HG03439 (cell line): ENCODE measurements around the gene KRT86.

Experiments
- ATAC-seq: cut with Tn5 transposase; IDR thresholded peaks from one replicate; pipeline ENCODE4 v1.9.1; 2021; ENCODE audit warnings: mild to moderate bottlenecking, moderate library complexity; ENCODE audit not compliant: unreplicated experiment

KRT86 gene

DNA sequence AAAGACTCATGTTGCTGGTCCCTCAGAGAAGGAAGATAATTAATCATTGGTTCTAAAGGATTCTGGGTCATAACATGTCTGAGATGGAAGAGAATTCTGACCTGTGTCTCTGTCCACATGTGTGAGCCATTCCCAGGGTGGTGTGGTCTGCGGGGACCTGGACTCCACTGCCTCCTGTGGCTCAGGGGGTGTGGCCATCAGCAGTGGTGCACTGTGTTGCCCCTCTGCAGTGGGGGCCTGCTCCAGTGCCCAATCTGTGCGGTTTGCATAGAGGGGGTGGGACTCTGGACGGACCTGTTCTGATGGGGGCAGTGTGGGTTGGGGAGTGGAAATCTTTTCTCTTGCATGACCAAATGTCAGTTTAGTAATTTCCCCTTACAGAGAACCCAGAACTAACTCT, 79.3 kb downstream of the KRT86 start:
- ATAC-seq = no peak

- ATAC-seq = no peak
Observed at GRCh38 chr12:52354200-52354599, 79.8 kb downstream of the KRT86 start.

GRCh38 chr12:52355176-52355575, 80.7 kb downstream of the KRT86 start:
- ATAC-seq = no peak

DNA sequence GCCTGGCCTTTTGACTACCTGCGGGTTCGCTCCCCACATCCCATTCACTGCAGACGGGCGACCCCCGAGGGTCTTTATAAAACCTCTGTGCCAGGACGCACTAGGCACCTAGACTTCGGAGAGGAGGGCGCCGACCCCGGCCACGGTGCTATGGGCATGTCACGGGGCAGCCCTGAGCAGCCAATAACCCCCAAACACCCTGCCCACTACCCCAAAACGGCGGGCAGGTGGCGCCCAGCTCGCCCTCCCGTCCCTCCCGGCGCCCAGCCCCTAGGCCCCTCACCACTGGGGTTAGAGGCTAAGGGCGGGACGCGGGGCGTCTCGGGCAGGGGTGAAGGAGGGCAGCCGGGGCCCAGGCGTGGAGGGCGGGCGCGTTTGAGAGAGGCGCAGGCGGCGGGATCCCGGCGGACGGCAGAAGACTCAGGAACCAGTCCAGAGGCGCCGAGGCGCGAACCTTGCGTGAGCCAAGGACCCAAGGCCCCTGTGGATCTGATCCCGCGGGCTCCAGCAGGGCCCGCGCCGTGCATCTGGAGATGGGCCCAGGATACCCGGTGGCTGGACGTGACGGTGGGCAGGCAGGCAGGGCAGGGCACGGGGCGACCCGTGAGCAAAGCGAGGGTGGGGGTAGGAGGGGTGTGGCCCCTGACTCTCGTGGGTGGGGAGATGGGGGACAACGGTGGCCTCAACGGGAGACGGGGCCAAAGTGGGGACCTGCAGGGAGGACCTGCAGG, 81.8 kb downstream of the KRT86 start:
- no peak for ATAC-seq

DNA sequence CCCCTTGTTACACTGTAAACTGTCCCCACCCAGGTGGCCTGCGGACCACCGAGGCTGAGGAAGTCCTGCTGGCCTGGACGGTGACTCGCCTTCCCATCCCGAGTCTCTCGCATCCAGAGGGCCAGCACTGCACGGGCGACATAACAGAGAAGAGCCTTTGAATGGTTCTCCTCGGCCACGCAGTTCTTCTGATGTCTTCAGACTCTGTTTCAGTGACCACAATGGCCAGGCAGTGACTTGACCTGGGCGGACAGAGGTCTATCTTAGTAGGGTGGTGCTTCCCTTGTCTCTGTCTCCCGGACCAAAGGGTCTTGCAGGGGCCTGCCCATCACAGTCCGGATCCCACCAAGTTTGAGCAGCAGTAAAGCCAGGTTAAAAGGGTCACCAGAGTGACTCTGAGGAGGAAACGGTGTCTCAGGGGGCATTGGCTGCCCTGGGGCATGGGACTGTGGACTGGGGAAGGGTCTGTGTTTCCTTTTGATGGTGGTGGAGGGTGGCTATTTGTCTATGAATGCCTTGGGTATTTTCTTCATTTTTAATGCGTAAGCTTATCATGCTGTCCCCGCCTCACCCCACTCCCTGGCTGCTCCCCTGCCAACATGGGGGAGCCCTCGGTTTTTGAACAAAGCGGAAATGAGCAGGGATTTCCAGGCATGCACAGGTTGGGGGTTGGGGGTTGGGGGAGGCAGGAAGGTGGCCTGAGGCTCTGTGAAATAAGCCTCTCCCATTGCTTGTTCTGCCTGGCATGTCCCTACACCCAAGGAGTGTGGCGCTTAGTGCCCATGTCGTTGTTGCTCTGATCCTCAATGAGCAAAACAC, 82.5 kb downstream of the KRT86 start:
- no peak for ATAC-seq
